ENCODE measurements around the gene POR.

The POR gene

DNA sequence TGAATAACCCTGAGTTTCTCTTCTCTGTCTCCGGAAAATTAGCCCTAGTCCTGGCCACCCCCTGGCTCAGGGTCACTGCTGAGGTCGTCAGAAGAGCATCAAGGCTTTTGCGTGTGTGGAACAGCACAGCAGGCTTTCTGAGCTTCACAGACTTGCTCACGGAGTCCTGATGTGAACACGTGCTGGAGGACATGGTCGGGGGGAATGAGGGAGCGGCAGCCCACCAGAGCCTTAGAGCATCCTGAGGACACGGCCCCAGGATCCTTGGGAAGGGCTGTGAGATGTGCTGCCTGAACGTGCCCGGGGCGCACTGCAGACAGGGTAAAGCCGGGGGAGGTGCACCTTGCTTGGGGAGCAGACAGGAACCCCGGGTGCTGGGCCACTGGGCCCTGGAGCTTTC is 50.7 kb downstream of the POR start:
- DNase-seq, result no peak
- Mint-ChIP-seq H3K27ac (no peak overlapping the region), H3K27me3 (no peaks in the 10 kb centered on the region), H3K4me1 (ENCODE audit: low read depth) (no peaks in the 10 kb centered on the region), H3K36me3 (ENCODE audit: low read depth) (peaks cover 40% of the 10 kb centered on the region), H3K4me3 (no peak overlapping the region), H3K9me3 (no peaks in the 10 kb centered on the region)

- H3K36me3 Mint-ChIP-seq (ENCODE audit: low read depth), result peaks cover 39% of the 10 kb centered on the region
- H3K27me3 Mint-ChIP-seq, result no peaks in the 10 kb centered on the region
- DNase-seq, result no peak
- H3K4me1 Mint-ChIP-seq (ENCODE audit: low read depth), result no peaks in the 10 kb centered on the region
- no peak overlapping the region for H3K27ac Mint-ChIP-seq
- H3K4me3 Mint-ChIP-seq, result no peak overlapping the region
- H3K9me3 Mint-ChIP-seq, result no peaks in the 10 kb centered on the region
Observed at GRCh38 chr7:75966190-75966961, 51.4 kb downstream of the POR start.

DNA sequence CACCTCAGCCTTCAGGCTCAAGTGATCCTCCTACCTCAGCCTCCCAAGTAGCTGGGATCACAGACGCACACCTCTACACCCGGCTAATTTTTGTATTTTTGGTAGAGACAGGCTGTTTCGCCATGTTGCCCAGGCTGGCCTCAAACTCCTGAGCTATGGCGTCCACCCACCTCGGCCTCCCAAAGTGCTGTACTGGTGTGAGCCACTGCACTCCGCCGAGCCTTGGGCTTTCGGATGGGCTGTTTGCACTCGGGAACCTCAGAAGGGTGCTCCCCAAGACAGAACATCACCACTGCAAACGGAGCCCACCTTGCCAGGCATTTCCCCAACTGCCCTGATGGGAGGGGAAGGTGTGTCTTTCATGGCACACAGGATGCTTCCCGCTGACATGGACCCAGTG is 52.1 kb downstream of the POR start:
- Mint-ChIP-seq H3K9me3 (no peaks in the 10 kb centered on the region), H3K27me3 (no peaks in the 10 kb centered on the region), H3K4me1 (ENCODE audit: low read depth) (no peaks in the 10 kb centered on the region), H3K36me3 (ENCODE audit: low read depth) (peaks cover 39% of the 10 kb centered on the region), H3K27ac (no peak overlapping the region), H3K4me3 (no peak overlapping the region)
- DNase-seq, result no peak

GRCh38 chr7:75967487-75967997 is 52.6 kb downstream of the POR start:
- Mint-ChIP-seq H3K9me3 (no peaks in the 10 kb centered on the region), H3K27me3 (no peaks in the 10 kb centered on the region), H3K36me3 (ENCODE audit: low read depth) (peaks cover 42% of the 10 kb centered on the region), H3K4me1 (ENCODE audit: low read depth) (no peaks in the 10 kb centered on the region), H3K4me3 (no peak overlapping the region), H3K27ac (no peak overlapping the region)
- DNase-seq, result no peak

DNA sequence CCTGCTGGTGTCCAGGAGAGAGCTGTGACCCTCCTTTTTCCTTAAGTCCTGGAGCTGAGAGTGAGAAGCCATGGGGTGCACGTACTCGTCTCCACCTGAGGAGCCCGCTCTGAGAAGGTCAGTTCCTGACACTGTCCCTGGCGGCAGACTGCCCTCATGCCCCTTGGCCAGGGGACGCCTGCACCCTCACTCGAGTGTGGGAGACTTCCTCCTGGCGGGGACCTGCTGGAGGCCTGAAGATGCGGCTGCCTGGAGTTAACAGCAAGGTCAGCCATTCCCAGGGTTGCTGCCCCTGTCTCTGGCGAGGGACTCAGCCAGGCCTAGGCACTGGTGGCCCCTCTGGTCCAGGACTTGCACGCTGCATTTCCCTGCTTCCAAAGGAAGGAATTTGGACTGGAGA is 53.1 kb downstream of the POR start:
- DNase-seq, result no peak
- H3K27ac Mint-ChIP-seq, result no peak overlapping the region
- no peaks in the 10 kb centered on the region for H3K9me3 Mint-ChIP-seq
- H3K36me3 Mint-ChIP-seq (ENCODE audit: low read depth), result peaks cover 45% of the 10 kb centered on the region
- H3K4me1 Mint-ChIP-seq (ENCODE audit: low read depth), result no peaks in the 10 kb centered on the region
- no peak overlapping the region for H3K4me3 Mint-ChIP-seq
- no peaks in the 10 kb centered on the region for H3K27me3 Mint-ChIP-seq

DNA sequence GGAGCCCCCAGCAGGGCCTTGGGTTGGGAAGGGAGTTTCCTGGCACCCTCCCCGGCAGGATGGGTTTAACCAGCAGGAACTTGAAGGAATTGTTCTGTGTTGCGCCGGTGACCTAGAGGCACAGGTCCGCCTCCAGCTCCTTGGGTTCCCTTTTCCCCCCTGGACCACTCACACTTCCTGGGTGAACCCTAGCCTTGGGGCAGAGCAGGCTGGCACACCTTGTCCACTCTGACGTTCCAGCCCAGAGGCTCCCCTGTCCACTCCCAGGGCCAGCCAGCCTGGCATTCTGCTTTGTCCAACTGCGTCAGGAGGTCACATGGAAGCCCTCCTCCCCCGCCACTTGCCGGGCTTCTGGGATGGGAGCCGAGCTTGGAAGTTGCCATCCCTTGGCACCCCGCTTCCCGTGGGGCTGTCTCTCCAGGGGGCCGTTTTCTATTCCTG is 53.6 kb downstream of the POR start:
- no peaks in the 10 kb centered on the region for H3K4me1 Mint-ChIP-seq (ENCODE audit: low read depth)

GRCh38 chr7:75969182-75969581 is 54.2 kb downstream of the POR start:
- Mint-ChIP-seq H3K4me3 (no peak overlapping the region), H3K9me3 (no peaks in the 10 kb centered on the region), H3K36me3 (ENCODE audit: low read depth) (peaks cover 51% of the 10 kb centered on the region), H3K27ac (no peak overlapping the region), H3K4me1 (ENCODE audit: low read depth) (no peaks in the 10 kb centered on the region), H3K27me3 (no peaks in the 10 kb centered on the region)
- no peak for DNase-seq

More for the DNA sequence above, 53.6 kb downstream of the POR start:
- H3K9me3 Mint-ChIP-seq, result no peaks in the 10 kb centered on the region
- no peak for DNase-seq
- peaks cover 45% of the 10 kb centered on the region for H3K36me3 Mint-ChIP-seq (ENCODE audit: low read depth)
- no peak overlapping the region for H3K4me3 Mint-ChIP-seq
- no peaks in the 10 kb centered on the region for H3K27me3 Mint-ChIP-seq
- no peak overlapping the region for H3K27ac Mint-ChIP-seq

- DNase-seq, result no peak
- H3K4me1 Mint-ChIP-seq (ENCODE audit: low read depth), result no peaks in the 10 kb centered on the region
- H3K27me3 Mint-ChIP-seq, result no peaks in the 10 kb centered on the region
- H3K4me3 Mint-ChIP-seq, result no peak overlapping the region
- H3K36me3 Mint-ChIP-seq (ENCODE audit: low read depth), result peaks cover 51% of the 10 kb centered on the region
- H3K27ac Mint-ChIP-seq, result no peak overlapping the region
- H3K9me3 Mint-ChIP-seq, result no peaks in the 10 kb centered on the region
Observed at GRCh38 chr7:75969704-75970498, 54.9 kb downstream of the POR start.

GRCh38 chr7:75971309-75971960 is 56.5 kb downstream of the POR start:
- no peaks in the 10 kb centered on the region for H3K27me3 Mint-ChIP-seq
- H3K27ac Mint-ChIP-seq, result peak overlapping the region; percentile 27
- no peak for DNase-seq
- H3K4me3 Mint-ChIP-seq, result no peak overlapping the region
- H3K4me1 Mint-ChIP-seq (ENCODE audit: low read depth), result no peaks in the 10 kb centered on the region
- H3K36me3 Mint-ChIP-seq (ENCODE audit: low read depth), result peaks cover 44% of the 10 kb centered on the region
- H3K9me3 Mint-ChIP-seq, result no peaks in the 10 kb centered on the region

GRCh38 chr7:75971961-75972763 is 57.2 kb downstream of the POR start:
- no peak for DNase-seq
- peaks cover 39% of the 10 kb centered on the region for H3K36me3 Mint-ChIP-seq (ENCODE audit: low read depth)
- H3K4me3 Mint-ChIP-seq, result no peak overlapping the region

GRCh38 chr7:75977743-75978142 is 62.8 kb downstream of the POR start:
- no peak for DNase-seq
- H3K9me3 Mint-ChIP-seq, result no peaks in the 10 kb centered on the region
- no peaks in the 10 kb centered on the region for H3K27me3 Mint-ChIP-seq
- peaks cover 49% of the 10 kb centered on the region for H3K36me3 Mint-ChIP-seq (ENCODE audit: low read depth)
- H3K27ac Mint-ChIP-seq, result no peak overlapping the region
- no peaks in the 10 kb centered on the region for H3K4me1 Mint-ChIP-seq (ENCODE audit: low read depth)
- no peak overlapping the region for H3K4me3 Mint-ChIP-seq

More at GRCh38 chr7:75971961-75972763, 57.2 kb downstream of the POR start:
- Mint-ChIP-seq H3K4me1 (ENCODE audit: low read depth) (no peaks in the 10 kb centered on the region), H3K27me3 (no peaks in the 10 kb centered on the region), H3K27ac (peak overlapping the region; percentile 27), H3K9me3 (no peaks in the 10 kb centered on the region)

- no peak for DNase-seq
- H3K27me3 Mint-ChIP-seq, result no peaks in the 10 kb centered on the region
- H3K27ac Mint-ChIP-seq, result peak overlapping the region; percentile 14
- H3K4me3 Mint-ChIP-seq, result no peak overlapping the region
- no peaks in the 10 kb centered on the region for H3K4me1 Mint-ChIP-seq (ENCODE audit: low read depth)
- peaks cover 52% of the 10 kb centered on the region for H3K36me3 Mint-ChIP-seq (ENCODE audit: low read depth)
- no peaks in the 10 kb centered on the region for H3K9me3 Mint-ChIP-seq
Observed at GRCh38 chr7:75979759-75980429, 64.9 kb downstream of the POR start.

DNA sequence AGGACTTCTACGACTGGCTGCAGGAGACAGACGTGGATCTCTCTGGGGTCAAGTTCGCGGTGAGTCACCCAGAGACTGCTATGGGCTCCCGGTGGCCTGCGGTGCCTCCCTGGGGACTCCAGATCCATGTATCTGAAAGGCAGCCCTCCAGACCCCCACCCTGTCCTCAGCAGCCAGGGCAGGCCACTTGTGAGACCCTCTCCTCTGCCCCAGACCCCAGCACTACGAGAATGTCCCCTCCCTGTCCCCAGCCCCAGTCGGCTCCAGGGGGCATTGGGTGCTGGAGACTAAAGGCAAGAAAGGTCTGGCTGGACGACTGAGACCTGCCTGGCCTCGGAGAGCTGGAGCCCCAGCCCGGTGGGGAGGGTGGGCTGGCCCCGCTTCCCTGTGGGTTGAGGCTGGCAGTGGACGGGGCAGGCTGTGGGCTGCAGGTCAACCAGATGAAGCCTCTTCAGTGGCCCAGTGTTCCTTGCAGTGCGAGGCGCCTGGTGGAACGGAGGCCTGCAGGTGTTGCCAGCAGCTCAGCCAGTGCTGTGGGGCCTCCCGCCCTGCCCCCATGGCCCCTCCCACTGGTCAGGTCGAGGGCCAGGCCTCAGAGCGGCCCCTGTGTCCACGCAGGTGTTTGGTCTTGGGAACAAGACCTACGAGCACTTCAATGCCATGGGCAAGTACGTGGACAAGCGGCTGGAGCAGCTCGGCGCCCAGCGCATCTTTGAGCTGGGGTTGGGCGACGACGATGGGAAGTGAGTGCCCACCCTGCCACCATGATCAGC is 65.7 kb downstream of the POR start:
- Mint-ChIP-seq H3K9me3 (no peaks in the 10 kb centered on the region), H3K36me3 (ENCODE audit: low read depth) (peaks cover 57% of the 10 kb centered on the region), H3K27ac (peak overlapping the region; percentile 14), H3K4me1 (ENCODE audit: low read depth) (no peaks in the 10 kb centered on the region), H3K27me3 (no peaks in the 10 kb centered on the region), H3K4me3 (no peak overlapping the region)
- no peak for DNase-seq

All from activated T-cell treated with anti-CD3 and anti-CD28 coated beads, Interleukin-2, amount 50 U/mL, for 24 hours (primary cell).